ENCODE data around the gene SALL4.
"Not testable (repeated sequence)": the region's sequence is repeated elsewhere in the genome, so short reads cannot be mapped to it uniquely, and the experiment has no call there.

The SALL4 gene

GRCh38 chr20:51801122-51801822 lies 1.0 kb downstream of the SALL4 start:
- DNase-seq (ENCODE audit: low read depth), result peak; percentile 36

GRCh38 chr20:51800872-51801121 lies 1.5 kb downstream of the SALL4 start:
- peak; percentile 34 for DNase-seq (ENCODE audit: low read depth)

- peak; percentile 59 for DNase-seq (ENCODE audit: low read depth)
Measured at GRCh38 chr20:51800060-51800871, 2.1 kb downstream of the SALL4 start.

GRCh38 chr20:51799401-51799860 lies 2.9 kb downstream of the SALL4 start:
- no peak for DNase-seq (ENCODE audit: low read depth)

- DNase-seq (ENCODE audit: low read depth), result no peak
Measured at GRCh38 chr20:51797357-51798025, 4.8 kb downstream of the SALL4 start.

GRCh38 chr20:51796340-51796739 lies 6.0 kb downstream of the SALL4 start:
- no peak for DNase-seq (ENCODE audit: low read depth)

- DNase-seq (ENCODE audit: low read depth), result no peak
Measured at GRCh38 chr20:51792960-51793359, 9.4 kb downstream of the SALL4 start.

GRCh38 chr20:51791626-51792025 lies 10.7 kb downstream of the SALL4 start:
- no peak for DNase-seq (ENCODE audit: low read depth)

GRCh38 chr20:51790256-51790655 lies 12.1 kb downstream of the SALL4 start:
- no peak for DNase-seq (ENCODE audit: low read depth)

- no peak for DNase-seq (ENCODE audit: low read depth)
Measured at GRCh38 chr20:51789434-51789833, 12.9 kb downstream of the SALL4 start.

- no peak for DNase-seq (ENCODE audit: low read depth)
Measured at GRCh38 chr20:51788822-51789221, 13.5 kb downstream of the SALL4 start.

- no peak for DNase-seq (ENCODE audit: low read depth)
Measured at GRCh38 chr20:51784299-51784698, 18.0 kb downstream of the SALL4 start.

- DNase-seq (ENCODE audit: low read depth), result not testable (repeated sequence)
Measured at GRCh38 chr20:51778229-51778759, 24.0 kb downstream of the SALL4 start.

GRCh38 chr20:51775241-51775640 lies 27.1 kb downstream of the SALL4 start:
- no peak for DNase-seq (ENCODE audit: low read depth)

- DNase-seq (ENCODE audit: low read depth), result no peak
Measured at GRCh38 chr20:51772236-51772635, 30.1 kb downstream of the SALL4 start.

- no peak for DNase-seq (ENCODE audit: low read depth)
Measured at GRCh38 chr20:51769976-51770615, 32.2 kb downstream of the SALL4 start.

GRCh38 chr20:51768759-51769517 lies 33.4 kb downstream of the SALL4 start:
- DNase-seq (ENCODE audit: low read depth), result no peak

- DNase-seq (ENCODE audit: low read depth), result peak; percentile 44
Measured at GRCh38 chr20:51767867-51768758, 34.2 kb downstream of the SALL4 start, which contains the start of gene ATP9A. TSS of gene ATP9A (minus strand) at chr20:51768390. CDS start at chr20:51768369, 21 bp downstream.

GRCh38 chr20:51766994-51767866 lies 35.1 kb downstream of the SALL4 start:
- DNase-seq (ENCODE audit: low read depth), result peak; percentile 40

Data from ELR (cell line).